NCI-H748 (cell line): ENCODE results near the gene APOB.

Experiments used
- DNase-seq: peaks from one replicate; lab custom pipeline; 2025; ENCODE audit not compliant: unreplicated experiment; lab: John Stamatoyannopoulos, UW

APOB gene

GRCh38 chr2:20985062-20985461 lies 58.8 kb downstream of the APOB start:
- no peak for DNase-seq

- no peak for DNase-seq
These were observed 59.5 kb downstream of the APOB start for GRCh38 chr2:20984408-20984807.

GRCh38 chr2:20983844-20984243 lies 60.0 kb downstream of the APOB start:
- DNase-seq: no peak

- DNase-seq: no peak
These were observed 61.0 kb downstream of the APOB start for GRCh38 chr2:20982861-20983260.

GRCh38 chr2:20977520-20978180 lies 66.2 kb downstream of the APOB start:
- DNase-seq: no peak

- no peak for DNase-seq
These were observed 67.3 kb downstream of the APOB start for GRCh38 chr2:20976527-20976926.

GRCh38 chr2:20972792-20973565 lies 70.9 kb downstream of the APOB start:
- no peak for DNase-seq

- DNase-seq: no peak
These were observed 71.8 kb downstream of the APOB start for GRCh38 chr2:20972110-20972509.

GRCh38 chr2:20970068-20970467 lies 73.8 kb downstream of the APOB start:
- DNase-seq: no peak

- DNase-seq: no peak
These were observed 77.7 kb downstream of the APOB start for GRCh38 chr2:20966061-20966595.

GRCh38 chr2:20965221-20965620 lies 78.7 kb downstream of the APOB start:
- DNase-seq: no peak

- DNase-seq: no peak
These were observed 80.0 kb downstream of the APOB start for GRCh38 chr2:20963867-20964266.

GRCh38 chr2:20962939-20963557 lies 80.8 kb downstream of the APOB start:
- peak; percentile 57 for DNase-seq

- no peak for DNase-seq
These were observed 82.0 kb downstream of the APOB start for GRCh38 chr2:20961858-20962257.

- no peak for DNase-seq
These were observed 83.9 kb downstream of the APOB start for GRCh38 chr2:20960003-20960402.

- DNase-seq: no peak
These were observed 84.6 kb downstream of the APOB start for GRCh38 chr2:20959252-20959651.

GRCh38 chr2:20957788-20958525 lies 85.9 kb downstream of the APOB start:
- no peak for DNase-seq

GRCh38 chr2:20955277-20956026 lies 88.4 kb downstream of the APOB start:
- DNase-seq: no peak

- DNase-seq: no peak
These were observed 90.6 kb downstream of the APOB start for GRCh38 chr2:20953146-20953824.
